HEK293 (cell line): Measurements from ENCODE around the gene RHOU.

Experiments
- GLI2 ChIP-seq: fragments of 450-650 bp; formaldehyde crosslinking; IDR thresholded peaks from 2 replicates; pipeline ENCODE4; 2017; ENCODE audit warnings: missing biosample characterization, missing genetic modification characterization, low read depth, borderline replicate concordance
- KLF8 ChIP-seq: fragments of 450-650 bp; formaldehyde crosslinking; IDR thresholded peaks from 2 replicates; pipeline ENCODE4 v1.5.1; 2016; ENCODE audit warnings: missing biosample characterization, missing genetic modification characterization
- SALL2 ChIP-seq: fragments of 450-650 bp; formaldehyde crosslinking; IDR thresholded peaks from 2 replicates; pipeline ENCODE4 v1.5.0; 2017; ENCODE audit warnings: missing biosample characterization, mild to moderate bottlenecking, missing genetic modification characterization, borderline replicate concordance
- ZBTB7A ChIP-seq: fragments of 450-650 bp; formaldehyde crosslinking; IDR thresholded peaks from 2 replicates; pipeline ENCODE4 v1.5.1; 2016; ENCODE audit warnings: low read depth, missing biosample characterization, missing genetic modification characterization
- ZNF138 ChIP-seq: fragments of 450-650 bp; formaldehyde crosslinking; IDR thresholded peaks from 2 replicates; pipeline ENCODE4 v1.5.1; 2016; ENCODE audit warnings: missing biosample characterization, missing genetic modification characterization, borderline replicate concordance
- ZNF175 ChIP-seq: fragments of 450-650 bp; formaldehyde crosslinking; IDR thresholded peaks from 2 replicates; pipeline ENCODE4 v1.5.1; 2016; ENCODE audit warnings: missing biosample characterization, missing genetic modification characterization
- ZNF19 ChIP-seq: fragments of 450-650 bp; formaldehyde crosslinking; IDR thresholded peaks from 2 replicates; pipeline ENCODE4; 2016; ENCODE audit warnings: missing biosample characterization, missing genetic modification characterization, low read depth
- ZNF2 ChIP-seq: fragments of 450-650 bp; formaldehyde crosslinking; IDR thresholded peaks from 2 replicates; pipeline ENCODE4 v1.5.1; 2016; ENCODE audit warnings: missing biosample characterization, missing genetic modification characterization
- ZNF394 ChIP-seq: fragments of 450-650 bp; formaldehyde crosslinking; IDR thresholded peaks from 2 replicates; pipeline ENCODE4 v1.5.1; 2016; ENCODE audit warnings: missing biosample characterization, missing genetic modification characterization, mild to moderate bottlenecking, moderate library complexity, borderline replicate concordance
- ZNF433 ChIP-seq: fragments of 450-650 bp; formaldehyde crosslinking; IDR thresholded peaks from 2 replicates; pipeline ENCODE4 v1.5.1; 2016; ENCODE audit warnings: missing biosample characterization, missing genetic modification characterization, low read depth
- ZNF473 ChIP-seq: fragments of 450-650 bp; formaldehyde crosslinking; IDR thresholded peaks from 2 replicates; pipeline ENCODE4 v1.5.1; 2017; ENCODE audit warnings: missing biosample characterization, missing genetic modification characterization
- ZNF544 ChIP-seq: fragments of 450-650 bp; formaldehyde crosslinking; IDR thresholded peaks from 2 replicates; pipeline ENCODE4 v1.5.0; 2017; ENCODE audit warnings: missing biosample characterization, missing genetic modification characterization
- ZNF549 ChIP-seq: fragments of 450-650 bp; IDR thresholded peaks from 2 replicates; pipeline ENCODE4 v1.5.1; 2018; ENCODE audit warnings: missing biosample characterization, missing genetic modification characterization, mild to moderate bottlenecking, inconsistent platforms, moderate library complexity
- ZNF571 ChIP-seq: fragments of 450-650 bp; formaldehyde crosslinking; IDR thresholded peaks from 2 replicates; pipeline ENCODE4 v1.5.0; 2017; ENCODE audit warnings: missing biosample characterization, missing genetic modification characterization
- ZNF623 ChIP-seq: fragments of 450-650 bp; formaldehyde crosslinking; IDR thresholded peaks from 2 replicates; pipeline ENCODE4 v1.5.1; 2016; ENCODE audit warnings: missing biosample characterization, missing genetic modification characterization
- ZNF670 ChIP-seq: fragments of 450-650 bp; formaldehyde crosslinking; IDR thresholded peaks from 2 replicates; pipeline ENCODE4 v1.5.1; 2016; ENCODE audit warnings: missing biosample characterization, missing genetic modification characterization, low read depth
- ZNF677 ChIP-seq: fragments of 450-650 bp; IDR thresholded peaks from 2 replicates; pipeline ENCODE4 v1.5.0; 2018; ENCODE audit warnings: missing biosample characterization, mild to moderate bottlenecking, missing genetic modification characterization, moderate library complexity
- ZNF707 ChIP-seq: fragments of 450-650 bp; formaldehyde crosslinking; IDR thresholded peaks from 2 replicates; pipeline ENCODE4 v1.5.1; 2016; ENCODE audit warnings: missing biosample characterization, missing genetic modification characterization
- ZNF830 ChIP-seq: fragments of 450-650 bp; IDR thresholded peaks from 2 replicates; pipeline ENCODE4 v1.5.0; 2018; ENCODE audit warnings: missing biosample characterization, missing genetic modification characterization, low read depth, mild to moderate bottlenecking, moderate library complexity
- ZNF837 ChIP-seq: fragments of 450-650 bp; formaldehyde crosslinking; IDR thresholded peaks from 2 replicates; pipeline ENCODE4 v1.5.1; 2016; ENCODE audit warnings: missing biosample characterization, missing genetic modification characterization
- TF ChIP-seq, protein P1 (sequence below): fragments of 450-650 bp; formaldehyde crosslinking; IDR thresholded peaks from 2 replicates; pipeline ENCODE4 v1.5.1; 2017; ENCODE audit warnings: missing biosample characterization, missing genetic modification characterization
- TF ChIP-seq, protein P2 (sequence below): fragments of 450-650 bp; formaldehyde crosslinking; IDR thresholded peaks from 2 replicates; pipeline ENCODE4 v1.5.1; 2016; ENCODE audit warnings: missing biosample characterization, missing genetic modification characterization
- TF ChIP-seq, protein P3 (sequence below): fragments of 450-650 bp; formaldehyde crosslinking; IDR thresholded peaks from 2 replicates; pipeline ENCODE4 v1.5.1; 2017; ENCODE audit warnings: missing biosample characterization, missing genetic modification characterization
- TF ChIP-seq, protein P4 (sequence below): fragments of 450-650 bp; IDR thresholded peaks from 2 replicates; pipeline ENCODE4 v1.5.1; 2018; ENCODE audit warnings: missing biosample characterization, missing genetic modification characterization
- TF ChIP-seq, protein P5 (sequence below): sonication (generic); formaldehyde crosslinking; IDR thresholded peaks from 2 replicates; pipeline ENCODE4 v1.8.1; 2022; ENCODE audit warnings: mild to moderate bottlenecking, moderate library complexity, missing genetic modification reagents
- TF ChIP-seq, protein P6 (sequence below): fragments of 450-650 bp; formaldehyde crosslinking; IDR thresholded peaks from 2 replicates; pipeline ENCODE4 v1.5.1; 2016; ENCODE audit warnings: missing biosample characterization, missing genetic modification characterization
- TF ChIP-seq, protein P7 (sequence below): fragments of 450-650 bp; formaldehyde crosslinking; IDR thresholded peaks from 2 replicates; pipeline ENCODE4 v1.5.1; 2016; ENCODE audit warnings: missing biosample characterization, missing genetic modification characterization

The RHOU gene

DNA sequence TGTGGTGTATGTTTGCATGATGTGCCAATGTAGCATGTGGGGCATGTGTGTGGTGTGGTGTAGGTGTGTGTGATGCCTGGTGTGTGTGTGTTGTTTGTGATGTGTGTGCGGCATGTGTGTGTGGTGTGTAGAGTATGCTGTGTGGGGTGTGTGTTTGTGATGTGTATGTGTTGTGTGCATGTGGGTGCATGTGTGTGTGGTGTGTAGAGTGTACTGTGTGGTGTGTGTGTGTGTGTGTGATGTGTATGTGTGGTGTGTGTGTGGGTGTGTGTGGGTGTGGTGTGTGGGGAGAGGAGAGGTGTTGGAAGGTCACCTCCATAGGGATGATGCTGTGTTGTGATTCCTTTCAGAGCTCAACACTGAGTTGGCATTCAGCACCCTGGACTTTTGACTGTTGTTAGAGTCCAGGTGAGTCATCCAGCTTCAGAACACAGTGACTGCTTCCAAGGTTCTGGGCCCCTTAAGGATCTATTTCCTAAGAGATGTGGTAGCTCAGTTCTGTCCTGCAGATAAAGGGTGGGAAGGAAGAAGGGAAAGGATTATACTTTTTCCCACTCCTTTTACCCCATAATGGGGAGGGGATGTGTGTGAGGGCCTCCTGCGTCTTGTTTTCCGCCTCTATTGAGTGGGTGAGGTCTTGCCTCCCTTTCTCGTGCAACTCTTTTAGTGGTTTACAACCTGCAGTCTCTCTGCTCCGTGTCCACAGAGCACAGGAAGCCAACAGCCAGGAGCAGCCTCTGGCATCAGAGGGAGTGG is 47.6 kb downstream of the RHOU start (continued):
- peak; percentile 93; the same call in 1 of the 2 replicates for TF ChIP-seq ZBTB7A (tag by site-specific recombination)
- peak; percentile 75 for TF ChIP-seq ZNF707 (tag by site-specific recombination)
- TF ChIP-seq ZNF19 (tag by site-specific recombination): no peak
- TF ChIP-seq, protein P1, sequence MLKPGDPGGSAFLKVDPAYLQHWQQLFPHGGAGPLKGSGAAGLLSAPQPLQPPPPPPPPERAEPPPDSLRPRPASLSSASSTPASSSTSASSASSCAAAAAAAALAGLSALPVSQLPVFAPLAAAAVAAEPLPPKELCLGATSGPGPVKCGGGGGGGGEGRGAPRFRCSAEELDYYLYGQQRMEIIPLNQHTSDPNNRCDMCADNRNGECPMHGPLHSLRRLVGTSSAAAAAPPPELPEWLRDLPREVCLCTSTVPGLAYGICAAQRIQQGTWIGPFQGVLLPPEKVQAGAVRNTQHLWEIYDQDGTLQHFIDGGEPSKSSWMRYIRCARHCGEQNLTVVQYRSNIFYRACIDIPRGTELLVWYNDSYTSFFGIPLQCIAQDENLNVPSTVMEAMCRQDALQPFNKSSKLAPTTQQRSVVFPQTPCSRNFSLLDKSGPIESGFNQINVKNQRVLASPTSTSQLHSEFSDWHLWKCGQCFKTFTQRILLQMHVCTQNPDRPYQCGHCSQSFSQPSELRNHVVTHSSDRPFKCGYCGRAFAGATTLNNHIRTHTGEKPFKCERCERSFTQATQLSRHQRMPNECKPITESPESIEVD (tag by site-specific recombination): no peak
- no peak; the same call in 1 of the 2 replicates for TF ChIP-seq ZNF837 (tag by site-specific recombination)
- TF ChIP-seq ZNF175 (tag by site-specific recombination): no peak
- TF ChIP-seq, protein P2, sequence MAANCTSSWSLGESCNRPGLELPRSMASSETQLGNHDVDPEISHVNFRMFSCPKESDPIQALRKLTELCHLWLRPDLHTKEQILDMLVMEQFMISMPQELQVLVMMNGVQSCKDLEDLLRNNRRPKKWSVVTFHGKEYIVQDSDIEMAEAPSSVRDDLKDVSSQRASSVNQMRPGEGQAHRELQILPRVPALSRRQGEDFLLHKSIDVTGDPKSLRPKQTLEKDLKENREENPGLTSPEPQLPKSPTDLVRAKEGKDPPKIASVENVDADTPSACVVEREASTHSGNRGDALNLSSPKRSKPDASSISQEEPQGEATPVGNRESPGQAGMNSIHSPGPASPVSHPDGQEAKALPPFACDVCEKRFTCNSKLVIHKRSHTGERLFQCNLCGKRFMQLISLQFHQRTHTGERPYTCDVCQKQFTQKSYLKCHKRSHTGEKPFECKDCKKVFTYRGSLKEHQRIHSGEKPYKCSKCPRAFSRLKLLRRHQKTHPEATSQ: peak; percentile 94; the same call in 1 of the 2 replicates
- TF ChIP-seq, protein P3, sequence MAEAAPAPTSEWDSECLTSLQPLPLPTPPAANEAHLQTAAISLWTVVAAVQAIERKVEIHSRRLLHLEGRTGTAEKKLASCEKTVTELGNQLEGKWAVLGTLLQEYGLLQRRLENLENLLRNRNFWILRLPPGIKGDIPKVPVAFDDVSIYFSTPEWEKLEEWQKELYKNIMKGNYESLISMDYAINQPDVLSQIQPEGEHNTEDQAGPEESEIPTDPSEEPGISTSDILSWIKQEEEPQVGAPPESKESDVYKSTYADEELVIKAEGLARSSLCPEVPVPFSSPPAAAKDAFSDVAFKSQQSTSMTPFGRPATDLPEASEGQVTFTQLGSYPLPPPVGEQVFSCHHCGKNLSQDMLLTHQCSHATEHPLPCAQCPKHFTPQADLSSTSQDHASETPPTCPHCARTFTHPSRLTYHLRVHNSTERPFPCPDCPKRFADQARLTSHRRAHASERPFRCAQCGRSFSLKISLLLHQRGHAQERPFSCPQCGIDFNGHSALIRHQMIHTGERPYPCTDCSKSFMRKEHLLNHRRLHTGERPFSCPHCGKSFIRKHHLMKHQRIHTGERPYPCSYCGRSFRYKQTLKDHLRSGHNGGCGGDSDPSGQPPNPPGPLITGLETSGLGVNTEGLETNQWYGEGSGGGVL: peak; percentile 15; the same call in 1 of the 2 replicates
- no peak for TF ChIP-seq ZNF549 (tag by site-specific recombination)
- TF ChIP-seq KLF8 (tag by site-specific recombination): no peak; the same call in 1 of the 2 replicates
- TF ChIP-seq ZNF473: no peak; the same call in none of the 2 replicates
- no peak for TF ChIP-seq ZNF394 (tag by site-specific recombination)
- no peak for TF ChIP-seq SALL2 (tag by site-specific recombination)
- no peak; the same call in 1 of the 2 replicates for TF ChIP-seq ZNF670
- TF ChIP-seq, protein P4, sequence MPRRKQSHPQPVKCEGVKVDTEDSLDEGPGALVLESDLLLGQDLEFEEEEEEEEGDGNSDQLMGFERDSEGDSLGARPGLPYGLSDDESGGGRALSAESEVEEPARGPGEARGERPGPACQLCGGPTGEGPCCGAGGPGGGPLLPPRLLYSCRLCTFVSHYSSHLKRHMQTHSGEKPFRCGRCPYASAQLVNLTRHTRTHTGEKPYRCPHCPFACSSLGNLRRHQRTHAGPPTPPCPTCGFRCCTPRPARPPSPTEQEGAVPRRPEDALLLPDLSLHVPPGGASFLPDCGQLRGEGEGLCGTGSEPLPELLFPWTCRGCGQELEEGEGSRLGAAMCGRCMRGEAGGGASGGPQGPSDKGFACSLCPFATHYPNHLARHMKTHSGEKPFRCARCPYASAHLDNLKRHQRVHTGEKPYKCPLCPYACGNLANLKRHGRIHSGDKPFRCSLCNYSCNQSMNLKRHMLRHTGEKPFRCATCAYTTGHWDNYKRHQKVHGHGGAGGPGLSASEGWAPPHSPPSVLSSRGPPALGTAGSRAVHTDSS: no peak
- no peak; the same call in 1 of the 2 replicates for TF ChIP-seq GLI2 (tag by site-specific recombination)
- TF ChIP-seq ZNF433 (tag by site-specific recombination): no peak
- TF ChIP-seq, protein P5, sequence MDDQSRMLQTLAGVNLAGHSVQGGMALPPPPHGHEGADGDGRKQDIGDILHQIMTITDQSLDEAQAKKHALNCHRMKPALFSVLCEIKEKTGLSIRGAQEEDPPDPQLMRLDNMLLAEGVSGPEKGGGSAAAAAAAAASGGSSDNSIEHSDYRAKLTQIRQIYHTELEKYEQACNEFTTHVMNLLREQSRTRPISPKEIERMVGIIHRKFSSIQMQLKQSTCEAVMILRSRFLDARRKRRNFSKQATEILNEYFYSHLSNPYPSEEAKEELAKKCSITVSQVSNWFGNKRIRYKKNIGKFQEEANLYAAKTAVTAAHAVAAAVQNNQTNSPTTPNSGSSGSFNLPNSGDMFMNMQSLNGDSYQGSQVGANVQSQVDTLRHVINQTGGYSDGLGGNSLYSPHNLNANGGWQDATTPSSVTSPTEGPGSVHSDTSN (CRISPR knock-in tag): no peak
- no peak for TF ChIP-seq ZNF571 (tag by site-specific recombination)
- no peak for TF ChIP-seq ZNF677
- no peak for TF ChIP-seq ZNF623
- no peak for TF ChIP-seq ZNF544 (tag by site-specific recombination)
- TF ChIP-seq ZNF2: peak; percentile 98
- TF ChIP-seq ZNF830: no peak
- TF ChIP-seq, protein P6, sequence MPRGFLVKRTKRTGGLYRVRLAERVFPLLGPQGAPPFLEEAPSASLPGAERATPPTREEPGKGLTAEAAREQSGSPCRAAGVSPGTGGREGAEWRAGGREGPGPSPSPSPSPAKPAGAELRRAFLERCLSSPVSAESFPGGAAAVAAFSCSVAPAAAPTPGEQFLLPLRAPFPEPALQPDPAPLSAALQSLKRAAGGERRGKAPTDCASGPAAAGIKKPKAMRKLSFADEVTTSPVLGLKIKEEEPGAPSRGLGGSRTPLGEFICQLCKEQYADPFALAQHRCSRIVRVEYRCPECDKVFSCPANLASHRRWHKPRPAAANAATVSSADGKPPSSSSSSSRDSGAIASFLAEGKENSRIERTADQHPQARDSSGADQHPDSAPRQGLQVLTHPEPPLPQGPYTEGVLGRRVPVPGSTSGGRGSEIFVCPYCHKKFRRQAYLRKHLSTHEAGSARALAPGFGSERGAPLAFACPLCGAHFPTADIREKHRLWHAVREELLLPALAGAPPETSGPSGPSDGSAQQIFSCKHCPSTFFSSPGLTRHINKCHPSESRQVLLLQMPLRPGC (tag by site-specific recombination): peak; percentile 95
- TF ChIP-seq, protein P7, sequence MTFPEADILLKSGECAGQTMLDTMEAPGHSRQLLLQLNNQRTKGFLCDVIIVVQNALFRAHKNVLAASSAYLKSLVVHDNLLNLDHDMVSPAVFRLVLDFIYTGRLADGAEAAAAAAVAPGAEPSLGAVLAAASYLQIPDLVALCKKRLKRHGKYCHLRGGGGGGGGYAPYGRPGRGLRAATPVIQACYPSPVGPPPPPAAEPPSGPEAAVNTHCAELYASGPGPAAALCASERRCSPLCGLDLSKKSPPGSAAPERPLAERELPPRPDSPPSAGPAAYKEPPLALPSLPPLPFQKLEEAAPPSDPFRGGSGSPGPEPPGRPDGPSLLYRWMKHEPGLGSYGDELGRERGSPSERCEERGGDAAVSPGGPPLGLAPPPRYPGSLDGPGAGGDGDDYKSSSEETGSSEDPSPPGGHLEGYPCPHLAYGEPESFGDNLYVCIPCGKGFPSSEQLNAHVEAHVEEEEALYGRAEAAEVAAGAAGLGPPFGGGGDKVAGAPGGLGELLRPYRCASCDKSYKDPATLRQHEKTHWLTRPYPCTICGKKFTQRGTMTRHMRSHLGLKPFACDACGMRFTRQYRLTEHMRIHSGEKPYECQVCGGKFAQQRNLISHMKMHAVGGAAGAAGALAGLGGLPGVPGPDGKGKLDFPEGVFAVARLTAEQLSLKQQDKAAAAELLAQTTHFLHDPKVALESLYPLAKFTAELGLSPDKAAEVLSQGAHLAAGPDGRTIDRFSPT (tag by site-specific recombination): no peak; the same call in 1 of the 2 replicates
- TF ChIP-seq ZNF138: no peak
